HepG2 (cell line): ENCODE data around the gene CHKB. TPM values are rescaled to one million over a fixed set of nuclear protein-coding genes. Genes with fewer than 3 reads are reported as not detected.

ENCODE experiments used
- AGO1 ChIP-seq: fragments of 200-400 bp; formaldehyde crosslinking; IDR thresholded peaks from 2 replicates; pipeline ENCODE4 v1.6.1; 2017; ENCODE audit warnings: mild to moderate bottlenecking, low read depth, low read length, moderate library complexity; ENCODE audit not compliant: poor library complexity, severe bottlenecking
- ARNTL ChIP-seq: sonication (generic); formaldehyde crosslinking; IDR thresholded peaks from 2 replicates; pipeline ENCODE4 v1.4.0; 2020; ENCODE audit warnings: mild to moderate bottlenecking, missing genetic modification reagents
- ESRRA ChIP-seq: sonication (generic); formaldehyde crosslinking; IDR thresholded peaks from 2 replicates; pipeline ENCODE4 v1.5.1; 2020; ENCODE audit warnings: mild to moderate bottlenecking, low read depth, missing genetic modification reagents
- EZH2 ChIP-seq: conservative IDR thresholded peaks from 2 replicates; pipeline ENCODE4 v1.6.1; 2012; ENCODE audit warnings: mild to moderate bottlenecking, low read depth, low read length, moderate library complexity
- FIP1L1 ChIP-seq: fragments of 200-400 bp; formaldehyde crosslinking; IDR thresholded peaks from 2 replicates; pipeline ENCODE4 v1.6.1; 2018; ENCODE audit warnings: low read depth, mild to moderate bottlenecking, low read length, moderate library complexity, borderline replicate concordance; ENCODE audit not compliant: insufficient read depth
- KDM5B ChIP-seq: sonication (generic); formaldehyde crosslinking; IDR thresholded peaks from 2 replicates; pipeline ENCODE4 v1.4.0; 2020; ENCODE audit warnings: missing genetic modification reagents, mild to moderate bottlenecking, borderline replicate concordance
- KLF6 ChIP-seq: IDR thresholded peaks from 2 replicates; pipeline ENCODE4 v1.8.0; 2016; ENCODE audit warnings: missing biosample characterization, missing genetic modification reagents
- MXD4 ChIP-seq: IDR thresholded peaks from 2 replicates; pipeline ENCODE4 v1.6.1; 2016; ENCODE audit warnings: mild to moderate bottlenecking, missing biosample characterization, missing genetic modification reagents
- NONO ChIP-seq, 2 experiments: fragments of 450-650 bp in 1 of 2; sonication (generic) in 1 of 2; formaldehyde crosslinking in 1 of 2; IDR thresholded peaks in 1 of 2; conservative IDR thresholded peaks in 1 of 2; 2 replicates each; pipeline versions ENCODE4 v1.6.1 to v1.8.0; 2017 to 2022; ENCODE audit warnings: mild to moderate bottlenecking in 1 of 2, missing genetic modification reagents in 1 of 2, moderate library complexity in 1 of 2
- NRL ChIP-seq: sonication (generic); formaldehyde crosslinking; IDR thresholded peaks from 2 replicates; pipeline ENCODE4 v1.5.0; 2020; ENCODE audit warnings: missing genetic modification reagents, mild to moderate bottlenecking, moderate library complexity, borderline replicate concordance
- PHF8 ChIP-seq: sonication (generic); formaldehyde crosslinking; IDR thresholded peaks from 2 replicates; pipeline ENCODE4 v1.5.0; 2020; ENCODE audit warnings: missing genetic modification reagents
- POLR2A ChIP-seq, 2 experiments: IDR thresholded peaks; 2 replicates each; pipeline ENCODE4 v1.6.1; 2011; ENCODE audit warnings: low read depth in 2 of 2, low read length in 2 of 2, mild to moderate bottlenecking in 1 of 2, moderate library complexity in 1 of 2; ENCODE audit not compliant: insufficient read depth in 1 of 2
- RBFOX2 ChIP-seq: fragments of 200-400 bp; formaldehyde crosslinking; IDR thresholded peaks from 2 replicates; pipeline ENCODE4 v1.6.1; 2017; ENCODE audit warnings: low read depth, mild to moderate bottlenecking, low read length
- RBM39 ChIP-seq: fragments of 200-400 bp; formaldehyde crosslinking; IDR thresholded peaks from one replicate; pipeline ENCODE4 v1.6.1; 2018; ENCODE audit warnings: antibody characterized with exemption, mild to moderate bottlenecking, low read depth, low read length; ENCODE audit not compliant: poor library complexity, severe bottlenecking
- SP140L ChIP-seq: sonication (generic); formaldehyde crosslinking; IDR thresholded peaks from 2 replicates; pipeline ENCODE4 v1.4.0; 2020; ENCODE audit warnings: missing genetic modification reagents, borderline replicate concordance
- TAF1 ChIP-seq: sonication (generic); formaldehyde crosslinking; IDR thresholded peaks from 2 replicates; pipeline ENCODE4 v1.4.0; 2020; ENCODE audit warnings: missing genetic modification reagents
- TBP ChIP-seq: sonication (generic); formaldehyde crosslinking; IDR thresholded peaks from 2 replicates; pipeline ENCODE4 v1.5.0; 2020; ENCODE audit warnings: missing genetic modification reagents
- XRCC5 ChIP-seq: fragments of 200-400 bp; formaldehyde crosslinking; optimal IDR thresholded peaks from 2 replicates; pipeline ENCODE3; 2017; ENCODE audit warnings: mild to moderate bottlenecking, low read length
- ZFP36L1 ChIP-seq: sonication (generic); formaldehyde crosslinking; IDR thresholded peaks from 2 replicates; pipeline ENCODE4 v1.8.0; 2022; ENCODE audit warnings: mild to moderate bottlenecking, missing genetic modification reagents, moderate library complexity
- ZNF224 ChIP-seq: sonication (generic); formaldehyde crosslinking; IDR thresholded peaks from 2 replicates; pipeline ENCODE4 v1.5.0; 2020; ENCODE audit warnings: mild to moderate bottlenecking, missing genetic modification reagents
- ZNF264 ChIP-seq: sonication (generic); formaldehyde crosslinking; IDR thresholded peaks from 2 replicates; pipeline ENCODE4 v1.4.0; 2020; ENCODE audit warnings: missing genetic modification reagents
- ZNF317 ChIP-seq: sonication (generic); formaldehyde crosslinking; IDR thresholded peaks from 2 replicates; pipeline ENCODE4 v1.5.0; 2020; ENCODE audit warnings: mild to moderate bottlenecking, missing genetic modification reagents
- ZNF564 ChIP-seq: sonication (generic); formaldehyde crosslinking; IDR thresholded peaks from 2 replicates; pipeline ENCODE4 v1.8.1; 2023; ENCODE audit warnings: mild to moderate bottlenecking, missing genetic modification reagents
- ZNF678 ChIP-seq: sonication (generic); formaldehyde crosslinking; IDR thresholded peaks from 2 replicates; pipeline ENCODE4 v1.4.0; 2020; ENCODE audit warnings: mild to moderate bottlenecking, missing genetic modification reagents
- ZSCAN20 ChIP-seq: sonication (generic); formaldehyde crosslinking; IDR thresholded peaks from 2 replicates; pipeline ENCODE4 v1.4.0; 2020; ENCODE audit warnings: missing genetic modification reagents, mild to moderate bottlenecking, borderline replicate concordance
- polyA plus RNA-seq, 8 experiments: library from polyadenylated mRNA; depleted of rRNA in 3 of 8; stranded (reverse) in 7 of 8; unstranded in 1 of 8; fragments of >200 nt; fragmentation: Illumina TruSeq in 4 of 8; extraction: Trizol in 4 of 8; gene quantifications; 2 replicates each; pipeline versions ENCODE4 v1.2.1 to v1.2.3, GENCODE V29; 2011 to 2016; ENCODE audit warnings: low read depth in 4 of 8, missing spikeins in 1 of 8, mixed read lengths in 1 of 8; ENCODE audit not compliant: insufficient read depth in 1 of 8
- total RNA-seq, 5 experiments: library from RNA; depleted of rRNA; stranded (reverse); fragments of >200 nt; fragmentation: Illumina TruSeq; extraction: Trizol; gene quantifications; 2 replicates each; pipeline ENCODE4 v1.2.3, GENCODE V29; 2016; ENCODE audit warnings: low read depth in 1 of 5
- TF ChIP-seq, protein P1 (sequence below): sonication (generic); formaldehyde crosslinking; IDR thresholded peaks from 2 replicates; pipeline ENCODE4 v1.4.0; 2020; ENCODE audit warnings: low read depth, missing genetic modification reagents
- TF ChIP-seq, protein P2 (sequence below): sonication (generic); formaldehyde crosslinking; IDR thresholded peaks from 2 replicates; pipeline ENCODE4 v1.4.0; 2020; ENCODE audit warnings: low read depth, mild to moderate bottlenecking, missing genetic modification reagents

CHKB gene
- total and polyA plus RNA-seq, 2 of the 13 experiments (the other 11 are each of a cell fraction or from before 2014, with no cell fraction given), result 24.5 to 42.7 TPM

DNA sequence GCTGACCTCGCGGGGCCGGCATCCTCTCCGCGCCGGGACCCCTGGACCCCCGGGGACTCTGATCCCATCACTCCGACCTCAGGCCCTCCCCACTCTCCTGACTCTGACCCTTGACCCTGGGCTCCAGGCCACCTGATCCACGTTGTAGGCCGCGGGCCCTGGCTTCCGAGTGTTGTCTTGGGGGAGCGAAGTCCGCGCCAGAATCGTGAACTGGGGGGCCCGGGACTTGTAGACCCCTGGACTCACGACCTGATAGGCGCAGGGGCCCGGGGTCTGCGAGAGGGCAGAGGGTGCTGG lies 52.1 kb downstream of the CHKB start (continued):
- TF ChIP-seq MXD4 (CRISPR knock-in tag) (no peak), ZNF264 (peak; percentile 5; the same call in 1 of the 2 replicates), RBM39 (peak; percentile 56), RBFOX2 (peak; percentile 64), ZNF678 (CRISPR knock-in tag) (peak; percentile 19; the same call in 1 of the 2 replicates), ZFP36L1 (peak; percentile 24; the same call in 1 of the 2 replicates), ZNF317 (CRISPR knock-in tag) (peak; percentile 46; the same call in 1 of the 2 replicates), PHF8 (CRISPR knock-in tag) (peak; percentile 68), KLF6 (no peak; the same call in 1 of the 2 replicates), TBP (CRISPR knock-in tag) (0 out of 2 replicates have a peak, but pooled peaks have one; percentile 46), NRL (CRISPR knock-in tag) (no peak; the same call in 1 of the 2 replicates), EZH2 (no peak), ESRRA (CRISPR knock-in tag) (peak; percentile 19; the same call in 1 of the 2 replicates), ZNF564 (no peak; the same call in 1 of the 2 replicates), SP140L (CRISPR knock-in tag) (no peak; the same call in 1 of the 2 replicates), POLR2A (IDR thresholded peaks at IDR 0.05; ENCODE audit: insufficient read depth in 1 of 2, low read depth in 2 of 2, low read length in 2 of 2) (no peak), FIP1L1 (0 out of 2 replicates have a peak, but pooled peaks have one; percentile 35), NONO (IDR thresholded peaks at IDR 0.05) (no peak), NONO (CRISPR knock-in tag; conservative IDR thresholded peaks at IDR 0.05) (peak; percentile 98), ZNF224 (CRISPR knock-in tag) (no peak), KDM5B (CRISPR knock-in tag) (peak; percentile 61; the same call in 1 of the 2 replicates), ZSCAN20 (no peak), ARNTL (CRISPR knock-in tag) (peak; percentile 20; the same call in 1 of the 2 replicates), AGO1 (peak; percentile 96), TAF1 (CRISPR knock-in tag) (peak; percentile 6; the same call in 1 of the 2 replicates), XRCC5 (peak; percentile 16)
- TF ChIP-seq, protein P1, sequence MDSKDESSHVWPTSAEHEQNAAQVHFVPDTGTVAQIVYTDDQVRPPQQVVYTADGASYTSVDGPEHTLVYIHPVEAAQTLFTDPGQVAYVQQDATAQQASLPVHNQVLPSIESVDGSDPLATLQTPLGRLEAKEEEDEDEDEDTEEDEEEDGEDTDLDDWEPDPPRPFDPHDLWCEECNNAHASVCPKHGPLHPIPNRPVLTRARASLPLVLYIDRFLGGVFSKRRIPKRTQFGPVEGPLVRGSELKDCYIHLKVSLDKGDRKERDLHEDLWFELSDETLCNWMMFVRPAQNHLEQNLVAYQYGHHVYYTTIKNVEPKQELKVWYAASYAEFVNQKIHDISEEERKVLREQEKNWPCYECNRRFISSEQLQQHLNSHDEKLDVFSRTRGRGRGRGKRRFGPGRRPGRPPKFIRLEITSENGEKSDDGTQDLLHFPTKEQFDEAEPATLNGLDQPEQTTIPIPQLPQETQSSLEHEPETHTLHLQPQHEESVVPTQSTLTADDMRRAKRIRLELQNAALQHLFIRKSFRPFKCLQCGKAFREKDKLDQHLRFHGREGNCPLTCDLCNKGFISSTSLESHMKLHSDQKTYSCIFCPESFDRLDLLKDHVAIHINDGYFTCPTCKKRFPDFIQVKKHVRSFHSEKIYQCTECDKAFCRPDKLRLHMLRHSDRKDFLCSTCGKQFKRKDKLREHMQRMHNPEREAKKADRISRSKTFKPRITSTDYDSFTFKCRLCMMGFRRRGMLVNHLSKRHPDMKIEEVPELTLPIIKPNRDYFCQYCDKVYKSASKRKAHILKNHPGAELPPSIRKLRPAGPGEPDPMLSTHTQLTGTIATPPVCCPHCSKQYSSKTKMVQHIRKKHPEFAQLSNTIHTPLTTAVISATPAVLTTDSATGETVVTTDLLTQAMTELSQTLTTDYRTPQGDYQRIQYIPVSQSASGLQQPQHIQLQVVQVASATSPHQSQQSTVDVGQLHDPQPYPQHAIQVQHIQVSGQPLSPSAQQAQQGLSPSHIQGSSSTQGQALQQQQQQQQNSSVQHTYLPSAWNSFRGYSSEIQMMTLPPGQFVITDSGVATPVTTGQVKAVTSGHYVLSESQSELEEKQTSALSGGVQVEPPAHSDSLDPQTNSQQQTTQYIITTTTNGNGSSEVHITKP (CRISPR knock-in tag), result no peak
- TF ChIP-seq, protein P2, sequence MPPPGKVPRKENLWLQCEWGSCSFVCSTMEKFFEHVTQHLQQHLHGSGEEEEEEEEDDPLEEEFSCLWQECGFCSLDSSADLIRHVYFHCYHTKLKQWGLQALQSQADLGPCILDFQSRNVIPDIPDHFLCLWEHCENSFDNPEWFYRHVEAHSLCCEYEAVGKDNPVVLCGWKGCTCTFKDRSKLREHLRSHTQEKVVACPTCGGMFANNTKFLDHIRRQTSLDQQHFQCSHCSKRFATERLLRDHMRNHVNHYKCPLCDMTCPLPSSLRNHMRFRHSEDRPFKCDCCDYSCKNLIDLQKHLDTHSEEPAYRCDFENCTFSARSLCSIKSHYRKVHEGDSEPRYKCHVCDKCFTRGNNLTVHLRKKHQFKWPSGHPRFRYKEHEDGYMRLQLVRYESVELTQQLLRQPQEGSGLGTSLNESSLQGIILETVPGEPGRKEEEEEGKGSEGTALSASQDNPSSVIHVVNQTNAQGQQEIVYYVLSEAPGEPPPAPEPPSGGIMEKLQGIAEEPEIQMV (CRISPR knock-in tag), result 0 out of 2 replicates have a peak, but pooled peaks have one; percentile 5
